BLaER1 (cell line): ENCODE results near the gene CDC42EP3.

Experiments
- H3K27ac ChIP-seq: shearing (Covaris generic); formaldehyde crosslinking; 2 replicates; pipeline ENCODE4 v1.8.1; 2022
- H3K27me3 ChIP-seq: shearing (Covaris generic); formaldehyde crosslinking; 2 replicates; pipeline ENCODE4 v1.8.1; 2022
- H3K36me3 ChIP-seq: shearing (Covaris generic); formaldehyde crosslinking; 2 replicates; pipeline ENCODE4 v1.8.1; 2022
- H3K4me1 ChIP-seq: shearing (Covaris generic); formaldehyde crosslinking; 2 replicates; pipeline ENCODE4 v1.8.1; 2022
- H3K4me2 ChIP-seq: shearing (Covaris generic); formaldehyde crosslinking; 2 replicates; pipeline ENCODE4 v1.8.1; 2022
- H3K4me3 ChIP-seq: shearing (Covaris generic); formaldehyde crosslinking; 2 replicates; pipeline ENCODE4 v1.8.1; 2022
- H3K9ac ChIP-seq: shearing (Covaris generic); formaldehyde crosslinking; 2 replicates; pipeline ENCODE4 v1.8.1; 2022
- H3K9me3 ChIP-seq: shearing (Covaris generic); formaldehyde crosslinking; 2 replicates; pipeline ENCODE4 v1.8.1; 2022
- H4K20me1 ChIP-seq: shearing (Covaris generic); formaldehyde crosslinking; 2 replicates; pipeline ENCODE4 v1.8.1; 2022
- Cebpa-rat ChIP-seq: shearing (Covaris generic); IDR thresholded peaks from 2 replicates; pipeline ENCODE4 v1.8.1; 2022

The CDC42EP3 gene

DNA sequence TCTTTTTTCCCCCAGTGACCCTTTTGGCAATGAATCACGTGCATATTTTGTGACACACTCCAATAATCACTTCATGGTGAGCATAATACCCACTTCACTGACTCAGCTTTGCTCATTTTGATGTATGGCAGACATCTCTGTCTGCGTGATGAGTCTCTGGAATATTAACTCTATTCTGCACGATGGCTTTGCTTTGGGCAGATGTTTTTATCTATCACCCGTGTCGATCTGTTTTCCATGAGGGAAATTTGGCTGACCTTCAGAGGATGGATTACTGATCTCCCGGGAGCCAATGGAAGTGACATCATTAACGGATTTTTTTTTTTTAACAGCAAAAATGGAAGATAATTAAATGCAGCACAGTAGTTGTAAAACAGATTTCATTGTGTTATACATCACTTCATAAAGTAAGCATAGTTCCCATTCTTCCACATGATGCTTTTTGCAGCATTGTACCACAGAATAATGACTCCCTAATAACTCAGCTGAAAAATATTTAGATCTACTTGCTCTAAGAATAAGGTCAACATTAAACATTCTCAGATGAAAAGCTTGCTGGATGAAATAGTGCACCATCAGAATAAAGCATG lies 29.8 kb downstream of the CDC42EP3 start:
- Histone ChIP-seq H3K36me3 (peaks cover 25% of the 10 kb centered on the region), H3K9ac (no peak overlapping the region)
- no peak for TF ChIP-seq Cebpa-rat

DNA sequence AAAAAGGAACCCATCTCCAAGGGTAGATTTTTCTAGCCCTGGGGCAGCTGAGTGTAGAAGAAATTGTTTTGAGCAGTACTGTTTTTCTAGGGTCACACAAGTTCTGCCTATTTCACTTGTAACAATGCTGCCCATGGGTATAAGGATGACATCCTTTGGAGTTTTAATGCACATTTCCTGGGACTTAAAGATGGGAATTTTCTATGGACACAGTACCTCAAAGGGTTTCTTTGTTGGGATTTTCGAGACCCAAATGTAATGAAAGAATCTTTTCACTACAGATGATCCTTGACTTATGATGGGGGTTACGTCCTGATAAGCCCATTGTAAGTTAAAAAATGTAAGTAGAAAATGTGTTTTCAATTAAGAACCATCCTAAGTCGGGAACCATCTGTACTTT lies 31.8 kb downstream of the CDC42EP3 start:
- Histone ChIP-seq H3K27me3 (no peaks in the 10 kb centered on the region), H3K4me1 (peaks cover 7% of the 10 kb centered on the region), H4K20me1 (no peaks in the 10 kb centered on the region), H3K36me3 (peaks cover 8% of the 10 kb centered on the region; the same call in 1 of the 2 replicates), H3K4me2 (no peak overlapping the region), H3K9me3 (no peaks in the 10 kb centered on the region), H3K9ac (no peak overlapping the region), H3K27ac (no peak overlapping the region), H3K4me3 (no peak overlapping the region)
- TF ChIP-seq Cebpa-rat = no peak

More for the DNA sequence above, 29.8 kb downstream of the CDC42EP3 start:
- Histone ChIP-seq H3K9me3 (no peaks in the 10 kb centered on the region), H3K27ac (no peak overlapping the region), H3K4me2 (no peak overlapping the region), H3K4me3 (no peak overlapping the region), H3K4me1 (peaks cover 11% of the 10 kb centered on the region), H3K27me3 (no peaks in the 10 kb centered on the region), H4K20me1 (no peaks in the 10 kb centered on the region)

DNA sequence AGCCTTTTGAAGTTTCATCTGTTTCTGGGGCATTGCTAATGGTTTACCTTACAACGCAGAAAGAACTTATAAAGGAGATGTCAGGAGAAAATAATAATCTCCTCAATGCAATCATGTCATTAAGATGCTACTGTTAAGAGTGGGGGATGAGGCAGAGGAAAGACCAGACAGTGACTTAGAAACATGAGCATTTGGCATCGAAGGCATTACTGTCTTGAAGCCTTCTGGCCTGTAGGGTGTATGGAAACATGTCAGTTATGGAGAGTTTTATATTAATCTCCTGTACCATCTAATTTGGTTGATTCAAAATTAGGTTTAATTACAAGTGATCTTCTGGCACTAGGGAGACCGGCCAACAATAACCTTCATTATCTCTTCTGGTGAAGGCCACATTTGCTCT lies 32.5 kb downstream of the CDC42EP3 start:
- TF ChIP-seq Cebpa-rat = no peak
- Histone ChIP-seq H4K20me1 (no peaks in the 10 kb centered on the region), H3K4me1 (peaks cover 7% of the 10 kb centered on the region), H3K36me3 (peaks cover 2% of the 10 kb centered on the region; the same call in 1 of the 2 replicates), H3K9ac (no peak overlapping the region), H3K27me3 (no peaks in the 10 kb centered on the region), H3K27ac (no peak overlapping the region), H3K9me3 (no peaks in the 10 kb centered on the region), H3K4me2 (no peak overlapping the region), H3K4me3 (no peak overlapping the region)

DNA sequence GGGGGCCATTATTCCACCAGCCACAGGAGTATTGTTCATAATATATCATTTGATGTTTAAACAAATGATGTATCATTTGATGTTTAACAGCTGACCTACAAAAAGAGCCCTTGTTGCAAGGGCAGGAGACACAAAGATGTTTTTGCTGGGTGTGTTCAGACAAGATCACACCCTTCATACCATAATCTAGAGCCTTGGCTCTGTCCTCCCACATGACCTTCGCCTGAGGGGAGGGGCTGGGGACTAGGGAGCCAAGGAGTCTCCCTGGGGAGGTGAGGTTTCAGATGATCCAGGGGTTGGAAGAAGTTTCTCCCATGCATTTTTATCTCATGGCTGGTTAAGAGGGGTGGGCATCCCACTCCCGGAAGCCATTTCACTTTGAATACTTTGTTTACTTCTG lies 33.5 kb downstream of the CDC42EP3 start:
- H3K27me3 ChIP-seq = no peaks in the 10 kb centered on the region
- no peaks in the 10 kb centered on the region for H3K36me3 ChIP-seq
- H3K4me3 ChIP-seq = no peak overlapping the region
- no peak for TF ChIP-seq Cebpa-rat
- no peaks in the 10 kb centered on the region for H3K9me3 ChIP-seq
- peaks cover 1% of the 10 kb centered on the region for H3K4me1 ChIP-seq
- no peak overlapping the region for H3K27ac ChIP-seq
- no peaks in the 10 kb centered on the region for H4K20me1 ChIP-seq
- no peak overlapping the region for H3K4me2 ChIP-seq
- H3K9ac ChIP-seq = no peak overlapping the region

DNA sequence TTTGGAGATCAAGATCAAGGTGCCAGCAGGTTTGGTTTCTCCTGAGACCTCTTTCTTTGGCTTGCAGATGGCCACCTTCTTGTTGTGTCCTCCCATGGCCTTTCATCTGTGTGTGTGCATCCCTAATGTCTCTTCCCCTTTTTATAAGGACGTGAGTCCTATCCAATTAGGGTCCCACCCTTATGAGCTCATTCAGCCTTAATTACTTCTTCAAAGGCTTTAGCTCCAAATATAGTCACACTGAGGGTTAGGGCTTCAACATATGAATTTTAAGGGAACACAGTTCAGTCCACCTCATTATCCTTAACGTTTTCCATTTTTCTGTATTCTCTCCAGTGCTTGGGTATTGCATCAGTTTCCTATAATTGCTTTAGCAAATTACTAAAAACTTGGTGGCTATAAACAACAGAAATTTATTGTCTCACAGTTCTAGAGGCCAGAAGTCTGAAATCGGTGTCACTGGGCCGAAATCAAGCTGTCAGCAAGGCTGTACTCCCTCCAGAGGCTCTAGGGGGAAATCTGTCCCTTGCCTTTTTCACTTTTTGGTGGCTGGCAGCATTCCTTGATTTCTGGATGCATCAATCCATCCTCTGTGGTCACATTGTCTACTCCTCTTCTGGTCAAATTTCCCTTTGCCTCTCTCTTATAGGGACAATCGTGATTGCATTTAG lies 34.1 kb downstream of the CDC42EP3 start:
- no peak for TF ChIP-seq Cebpa-rat
- Histone ChIP-seq H3K36me3 (no peaks in the 10 kb centered on the region), H3K9ac (no peak overlapping the region), H3K9me3 (no peaks in the 10 kb centered on the region), H3K4me2 (no peak overlapping the region), H3K27ac (no peak overlapping the region), H3K27me3 (no peaks in the 10 kb centered on the region), H3K4me3 (no peak overlapping the region), H3K4me1 (no peaks in the 10 kb centered on the region), H4K20me1 (no peaks in the 10 kb centered on the region)

DNA sequence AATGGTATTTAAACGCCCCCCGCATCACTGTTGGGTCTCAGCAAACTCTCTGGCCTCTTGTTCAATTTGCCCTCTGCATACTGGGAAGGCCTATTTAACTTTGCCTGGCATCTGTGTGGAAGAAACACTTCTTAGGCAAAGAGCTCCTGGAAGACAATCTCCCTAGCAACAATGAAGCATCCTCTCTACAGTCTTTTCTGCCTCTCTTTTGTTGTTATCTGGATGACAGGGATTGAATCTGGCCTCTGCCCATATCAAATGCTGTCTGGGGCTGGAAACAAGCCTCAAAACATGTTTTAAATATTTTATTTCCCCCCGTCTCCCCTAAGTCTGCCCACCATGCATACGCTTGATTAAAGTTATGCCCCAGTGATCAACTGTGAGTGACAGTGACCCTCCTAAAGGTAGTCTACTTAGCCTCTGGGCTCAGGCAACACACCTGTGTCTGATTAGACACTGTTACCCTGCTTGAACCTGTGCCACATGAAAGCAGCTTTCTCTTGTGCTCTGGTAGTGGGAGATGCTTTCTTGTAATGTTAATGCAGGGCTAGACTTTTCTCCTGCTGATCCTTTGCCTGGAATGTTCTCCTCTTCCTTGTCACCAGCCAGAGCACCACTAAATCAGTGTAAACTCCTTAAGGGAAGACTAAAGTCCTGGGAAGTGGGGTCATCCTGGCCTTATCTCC lies 34.9 kb downstream of the CDC42EP3 start:
- H3K9me3 ChIP-seq = no peaks in the 10 kb centered on the region
- H4K20me1 ChIP-seq = no peaks in the 10 kb centered on the region
- TF ChIP-seq Cebpa-rat = no peak
- no peak overlapping the region for H3K27ac ChIP-seq
- H3K36me3 ChIP-seq = no peaks in the 10 kb centered on the region
- H3K4me2 ChIP-seq = no peak overlapping the region
- no peak overlapping the region for H3K9ac ChIP-seq
- H3K4me1 ChIP-seq = no peaks in the 10 kb centered on the region
- H3K4me3 ChIP-seq = no peak overlapping the region
- H3K27me3 ChIP-seq = no peaks in the 10 kb centered on the region

DNA sequence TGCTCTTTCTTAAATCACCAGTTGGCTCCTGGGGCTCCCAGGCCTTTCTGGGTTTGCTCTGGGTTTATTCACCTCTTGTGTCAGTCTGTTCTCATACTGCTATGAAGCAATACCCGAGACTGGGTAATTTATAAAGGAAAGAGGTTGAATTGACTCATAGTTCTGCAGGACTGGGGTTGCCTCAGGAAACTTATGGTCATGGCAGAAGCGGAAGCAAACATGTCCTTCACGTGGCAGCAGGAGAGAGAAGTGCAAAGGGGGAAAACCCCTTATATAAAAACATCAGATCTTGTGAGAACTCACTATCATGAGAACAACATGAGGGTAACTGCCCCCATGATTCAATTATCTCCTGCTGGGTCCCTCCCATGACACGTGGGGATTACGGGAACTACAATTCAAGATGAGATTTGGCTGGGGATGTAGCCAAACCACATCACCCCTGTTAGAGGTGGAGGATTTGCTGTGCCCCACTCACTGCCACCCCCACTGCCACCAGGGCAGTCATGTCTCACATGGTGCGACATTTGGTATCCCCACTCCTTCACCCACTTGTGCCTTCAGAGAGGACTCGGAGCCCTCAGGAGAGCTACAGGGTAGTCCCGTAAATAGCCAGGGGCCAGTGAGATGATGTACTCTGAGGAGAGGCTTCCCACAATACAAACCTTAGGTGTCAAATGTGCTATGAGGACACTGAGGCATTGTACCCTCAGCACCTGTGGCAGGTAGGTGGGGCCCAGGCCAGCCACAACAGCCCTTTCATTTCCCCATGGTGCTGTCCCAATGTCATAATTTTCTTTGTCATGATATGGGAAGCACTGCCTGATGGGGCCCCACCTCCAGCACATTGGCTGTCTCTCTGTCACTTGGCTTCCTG lies 35.7 kb downstream of the CDC42EP3 start:
- Histone ChIP-seq H4K20me1 (no peaks in the 10 kb centered on the region), H3K36me3 (no peaks in the 10 kb centered on the region), H3K27ac (no peak overlapping the region), H3K9ac (no peak overlapping the region), H3K27me3 (no peaks in the 10 kb centered on the region), H3K9me3 (no peaks in the 10 kb centered on the region), H3K4me2 (no peak overlapping the region), H3K4me3 (no peak overlapping the region), H3K4me1 (no peaks in the 10 kb centered on the region)
- no peak for TF ChIP-seq Cebpa-rat

DNA sequence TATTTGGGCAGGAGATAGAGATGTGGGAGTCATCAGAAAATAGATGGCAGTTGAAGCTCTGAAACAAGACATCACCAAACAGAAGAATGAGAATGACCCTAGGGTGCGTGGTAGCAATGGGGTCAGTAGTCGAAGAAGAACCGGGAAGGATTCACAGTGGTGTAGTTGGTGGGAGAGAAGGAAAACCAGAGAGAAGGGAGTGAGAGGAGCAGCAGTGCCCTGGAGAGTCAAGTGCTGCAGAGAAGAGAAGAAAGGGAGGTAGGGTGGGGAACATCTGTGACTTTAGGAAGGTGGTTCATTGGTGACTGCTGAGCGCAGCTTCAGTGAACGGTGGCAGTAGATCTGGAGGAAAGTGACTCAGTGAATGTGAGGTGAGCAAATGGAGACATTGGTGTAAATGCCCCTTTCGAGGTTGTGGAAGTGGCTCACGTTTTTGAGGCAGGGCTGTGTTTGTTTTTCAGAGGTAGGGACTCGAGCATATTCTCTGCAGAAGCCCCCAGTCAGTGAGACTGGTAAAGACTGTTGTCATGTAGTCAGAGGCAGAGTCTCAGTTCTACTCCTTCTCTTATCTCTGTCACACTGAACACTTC lies 36.4 kb downstream of the CDC42EP3 start:
- TF ChIP-seq Cebpa-rat = no peak
- Histone ChIP-seq H3K27ac (no peak overlapping the region), H3K9ac (no peak overlapping the region)

DNA sequence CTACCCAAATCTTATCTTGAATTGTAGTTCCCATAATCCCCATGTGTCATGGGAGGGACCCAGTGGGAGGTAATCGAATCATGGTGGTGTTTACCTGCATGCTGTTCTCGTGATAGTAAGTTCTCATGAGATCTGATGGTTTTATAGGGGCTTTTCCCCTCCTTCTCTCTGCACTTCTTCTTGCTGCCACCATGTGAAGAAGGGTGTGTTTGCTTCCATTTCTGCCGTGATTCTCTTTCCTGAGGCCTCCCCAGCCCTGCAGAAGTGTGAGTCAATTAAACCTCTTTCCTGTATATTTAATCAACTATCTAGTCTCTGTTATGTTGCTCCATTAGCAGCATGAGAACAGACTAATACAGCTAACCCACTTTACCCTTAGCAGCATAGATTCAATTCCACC lies 37.6 kb downstream of the CDC42EP3 start:
- Histone ChIP-seq H3K4me2 (no peak overlapping the region), H3K27me3 (no peaks in the 10 kb centered on the region), H4K20me1 (no peaks in the 10 kb centered on the region), H3K9me3 (no peaks in the 10 kb centered on the region), H3K9ac (no peak overlapping the region), H3K4me1 (no peaks in the 10 kb centered on the region), H3K36me3 (no peaks in the 10 kb centered on the region), H3K4me3 (no peak overlapping the region), H3K27ac (no peak overlapping the region)
- TF ChIP-seq Cebpa-rat = no peak

More for the DNA sequence above, 36.4 kb downstream of the CDC42EP3 start:
- Histone ChIP-seq H3K4me3 (no peak overlapping the region), H3K4me1 (no peaks in the 10 kb centered on the region), H3K27me3 (no peaks in the 10 kb centered on the region), H4K20me1 (no peaks in the 10 kb centered on the region), H3K9me3 (no peaks in the 10 kb centered on the region), H3K4me2 (no peak overlapping the region), H3K36me3 (no peaks in the 10 kb centered on the region)
